ENCODE results near the gene ATRNL1.

DNA sequence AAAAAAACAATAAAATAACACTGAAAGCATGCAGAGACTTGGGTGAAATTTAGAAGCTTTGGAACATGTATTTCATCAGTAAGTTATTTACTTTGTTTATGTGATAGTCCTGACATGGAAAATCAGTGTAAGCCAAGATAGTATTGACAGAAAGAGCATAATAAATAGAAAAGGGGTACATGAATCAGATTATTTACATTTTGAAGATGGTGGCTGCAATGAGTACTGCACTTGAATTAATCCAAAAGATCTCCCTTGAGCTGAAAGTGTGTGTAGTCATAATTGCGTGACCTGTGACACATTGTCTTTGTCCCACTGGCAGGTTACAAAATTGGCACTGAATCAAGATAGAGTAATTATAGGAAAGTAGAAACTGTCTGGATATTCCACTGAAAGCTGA lies 617.0 kb downstream of the ATRNL1 start:
- TF ChIP-seq POLR2A (IDR thresholded peaks at IDR 0.05), result no peak
- TF ChIP-seq, protein P1, sequence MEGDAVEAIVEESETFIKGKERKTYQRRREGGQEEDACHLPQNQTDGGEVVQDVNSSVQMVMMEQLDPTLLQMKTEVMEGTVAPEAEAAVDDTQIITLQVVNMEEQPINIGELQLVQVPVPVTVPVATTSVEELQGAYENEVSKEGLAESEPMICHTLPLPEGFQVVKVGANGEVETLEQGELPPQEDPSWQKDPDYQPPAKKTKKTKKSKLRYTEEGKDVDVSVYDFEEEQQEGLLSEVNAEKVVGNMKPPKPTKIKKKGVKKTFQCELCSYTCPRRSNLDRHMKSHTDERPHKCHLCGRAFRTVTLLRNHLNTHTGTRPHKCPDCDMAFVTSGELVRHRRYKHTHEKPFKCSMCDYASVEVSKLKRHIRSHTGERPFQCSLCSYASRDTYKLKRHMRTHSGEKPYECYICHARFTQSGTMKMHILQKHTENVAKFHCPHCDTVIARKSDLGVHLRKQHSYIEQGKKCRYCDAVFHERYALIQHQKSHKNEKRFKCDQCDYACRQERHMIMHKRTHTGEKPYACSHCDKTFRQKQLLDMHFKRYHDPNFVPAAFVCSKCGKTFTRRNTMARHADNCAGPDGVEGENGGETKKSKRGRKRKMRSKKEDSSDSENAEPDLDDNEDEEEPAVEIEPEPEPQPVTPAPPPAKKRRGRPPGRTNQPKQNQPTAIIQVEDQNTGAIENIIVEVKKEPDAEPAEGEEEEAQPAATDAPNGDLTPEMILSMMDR (IDR thresholded peaks at IDR 0.05), result no peak
